ENCODE measurements around the gene TMC8. TPM values are rescaled to one million over a fixed set of nuclear protein-coding genes. Genes with fewer than 3 reads are reported as not detected.

The TMC8 gene
- total RNA-seq, 2 donors from 2014 or later: 5.3 to 5.4 TPM

DNA sequence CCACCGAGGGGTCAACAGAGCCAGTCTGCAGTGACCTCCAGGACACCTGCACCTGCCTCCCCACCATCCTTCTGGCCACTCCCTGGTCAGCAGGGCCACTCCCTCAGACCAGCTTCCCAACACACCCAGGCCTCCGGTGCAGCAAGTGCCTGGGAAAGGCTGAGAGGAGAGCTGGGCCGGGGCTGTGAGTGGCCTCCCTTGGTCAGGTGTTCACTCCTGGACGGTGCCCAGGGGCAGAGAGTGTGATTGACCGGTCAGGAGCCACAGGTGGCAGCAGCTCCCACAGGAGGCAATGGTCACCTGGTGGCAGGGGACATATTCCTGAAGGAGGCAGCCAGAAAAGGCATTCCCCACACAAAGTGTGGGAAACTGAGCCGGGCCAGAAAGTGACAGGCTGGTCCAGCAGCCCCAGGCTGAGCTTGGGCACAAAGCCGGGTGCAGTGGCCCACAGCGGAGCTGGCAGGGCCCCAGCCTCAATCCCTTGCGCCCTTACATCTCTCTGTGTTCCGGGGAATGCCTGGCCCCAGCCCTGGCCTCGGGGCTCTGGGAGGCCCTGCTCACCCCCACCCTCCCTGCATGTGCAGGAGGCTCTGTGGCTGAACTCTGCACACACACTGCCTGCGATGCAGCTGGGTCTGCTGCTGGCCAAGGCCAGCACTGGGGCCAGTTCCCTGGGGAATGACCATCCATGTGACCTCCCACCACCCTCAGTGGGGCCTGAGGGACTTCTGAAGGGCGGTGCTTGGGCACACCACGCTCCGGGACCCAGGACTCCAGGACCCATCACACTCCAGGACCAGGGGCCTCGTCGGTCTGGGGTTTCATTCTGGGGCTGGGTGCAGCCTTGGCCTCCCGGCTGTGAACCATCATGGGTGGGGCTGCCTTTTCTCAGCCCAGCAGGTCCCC, 14.4 kb downstream of the TMC8 start:
- peak overlapping the region; percentile 88 for H3K27ac ChIP-seq
- no peaks in the 10 kb centered on the region for H3K9me3 ChIP-seq
- H3K36me3 ChIP-seq: no peaks in the 10 kb centered on the region
- H3K9ac ChIP-seq (ENCODE audit: low read depth in 2 of 2, low read length in 2 of 2): peak overlapping the region; percentile 56 to 69
- peak; percentile 72 for DNase-seq
- intact Hi-C loops (cut with DNase I): no loop called here
- H3K4me1 ChIP-seq: peaks cover 42% of the 10 kb centered on the region
- H3K4me3 ChIP-seq: no peak overlapping the region
- no peaks in the 10 kb centered on the region for H3K27me3 ChIP-seq
- no peak for TF ChIP-seq CTCF (IDR thresholded peaks at IDR 0.05)

GRCh38 chr17:78146471-78146869, 15.9 kb downstream of the TMC8 start:
- Histone ChIP-seq H3K27ac (peak overlapping the region; percentile 22), H3K4me3 (no peak overlapping the region), H3K9ac (ENCODE audit: low read depth in 2 of 2, low read length in 2 of 2) (no peak overlapping the region), H3K36me3 (no peaks in the 10 kb centered on the region), H3K9me3 (no peaks in the 10 kb centered on the region), H3K27me3 (no peaks in the 10 kb centered on the region), H3K4me1 (peaks cover 32% of the 10 kb centered on the region)
- no peak for TF ChIP-seq CTCF (IDR thresholded peaks at IDR 0.05)
- DNase-seq: no peak
- intact Hi-C loops (cut with DNase I): no loop called here

- DNase-seq: peak; percentile 19
- Histone ChIP-seq H3K4me1 (peaks cover 28% of the 10 kb centered on the region), H3K27ac (peak overlapping the region; percentile 22), H3K4me3 (no peak overlapping the region), H3K9ac (ENCODE audit: low read depth in 2 of 2, low read length in 2 of 2) (peak overlapping the region; percentile 33 to 62), H3K36me3 (no peaks in the 10 kb centered on the region), H3K9me3 (no peaks in the 10 kb centered on the region), H3K27me3 (no peaks in the 10 kb centered on the region)
- TF ChIP-seq CTCF (IDR thresholded peaks at IDR 0.05): no peak
- intact Hi-C loops (cut with DNase I): no loop called here
Observed at GRCh38 chr17:78146881-78147280, 16.3 kb downstream of the TMC8 start.

DNA sequence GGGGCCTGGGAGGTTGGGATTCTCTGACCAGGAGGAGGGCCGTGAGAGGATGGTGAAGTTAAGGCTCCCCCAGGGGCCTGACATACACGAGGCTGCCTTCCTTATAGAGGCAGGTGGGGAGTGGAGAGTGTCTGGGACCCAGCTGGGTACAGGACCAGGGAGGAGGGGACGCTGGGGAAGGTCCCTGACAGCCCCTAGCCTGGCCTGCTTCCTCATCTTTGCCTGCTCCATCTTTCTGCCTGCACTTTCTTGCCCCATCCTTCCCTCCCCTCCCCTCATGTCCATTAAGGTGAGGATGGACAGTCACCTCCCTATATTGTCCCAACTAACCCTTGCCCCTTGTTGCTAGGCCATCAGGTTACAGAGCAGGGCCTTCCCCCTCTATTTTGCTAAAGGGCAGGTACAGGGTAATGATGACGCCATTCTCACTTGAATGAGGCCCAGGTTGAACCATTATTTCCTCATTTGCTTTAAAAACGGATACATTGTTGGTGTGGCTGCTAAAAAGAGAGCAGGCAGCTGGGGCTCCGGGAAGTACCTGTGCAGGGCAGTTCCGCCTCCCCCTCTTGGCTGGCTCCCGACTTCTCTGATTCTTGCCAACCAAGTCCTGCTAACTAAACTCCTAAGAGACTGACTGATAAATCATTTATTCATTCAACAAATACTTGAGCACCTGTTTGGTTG, 16.9 kb downstream of the TMC8 start:
- DNase-seq: peak; percentile 78
- Histone ChIP-seq H3K36me3 (no peaks in the 10 kb centered on the region), H3K9ac (ENCODE audit: low read depth in 2 of 2, low read length in 2 of 2) (peak overlapping the region; percentile 33 to 62), H3K27me3 (no peaks in the 10 kb centered on the region), H3K4me3 (no peak overlapping the region), H3K4me1 (peaks cover 23% of the 10 kb centered on the region), H3K9me3 (no peaks in the 10 kb centered on the region), H3K27ac (peak overlapping the region; percentile 22)
- intact Hi-C loops (cut with DNase I): no loop called here
- TF ChIP-seq CTCF (IDR thresholded peaks at IDR 0.05): no peak

DNA sequence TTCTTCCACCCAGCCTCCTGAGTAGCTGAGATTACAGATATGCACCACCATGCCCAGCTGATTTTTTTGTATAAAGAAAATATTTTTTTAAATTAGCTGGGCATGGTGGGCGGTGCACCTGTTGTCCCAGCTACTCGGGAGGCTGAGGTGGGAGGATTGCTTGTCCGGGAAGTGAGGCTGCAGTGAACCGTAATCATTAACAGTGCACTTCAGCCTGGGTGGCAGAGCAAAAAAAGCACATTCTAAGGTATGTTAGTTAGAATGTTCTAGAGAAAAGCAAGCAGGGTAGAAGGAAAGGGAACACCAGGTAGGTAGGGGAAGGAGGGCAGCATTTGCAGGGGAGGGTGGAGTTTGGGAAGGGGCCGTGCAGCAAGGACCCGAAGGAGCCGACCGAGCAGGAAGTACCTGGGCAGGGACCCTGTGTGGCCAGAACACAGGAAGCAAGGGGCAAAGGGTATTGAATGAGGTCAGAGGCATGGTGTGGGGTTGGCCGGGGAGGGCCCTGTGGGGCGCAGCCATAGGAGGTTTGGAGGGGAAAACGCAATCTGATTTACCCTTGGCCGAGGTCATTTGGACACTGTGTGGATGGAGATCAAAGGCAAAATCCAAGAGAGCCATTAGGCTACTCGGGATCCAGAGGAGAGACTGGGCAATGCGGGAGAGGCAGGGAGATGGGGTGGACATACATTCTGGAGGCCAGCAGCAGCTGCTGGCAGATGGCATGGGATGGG, 17.9 kb downstream of the TMC8 start:
- H3K4me3 ChIP-seq: no peak overlapping the region
- H3K9me3 ChIP-seq: no peaks in the 10 kb centered on the region
- no peak for DNase-seq

More for the DNA sequence above, 17.9 kb downstream of the TMC8 start:
- peak overlapping the region; percentile 22 for H3K27ac ChIP-seq
- intact Hi-C loops (cut with DNase I): no loop called here
- peak overlapping the region in 1 of 2 donors; percentile 40 for H3K9ac ChIP-seq (ENCODE audit: low read depth in 2 of 2, low read length in 2 of 2)
- no peak for TF ChIP-seq CTCF (IDR thresholded peaks at IDR 0.05)
- H3K36me3 ChIP-seq: no peaks in the 10 kb centered on the region
- no peaks in the 10 kb centered on the region for H3K27me3 ChIP-seq
- peaks cover 23% of the 10 kb centered on the region for H3K4me1 ChIP-seq
